ENCODE measurements around the gene CADM4. TPM values are rescaled to one million over a fixed set of nuclear protein-coding genes. Genes with fewer than 3 reads are reported as not detected.
A peak's percentile ranks its signal among the peaks of the same experiment; 100 is the strongest.

Gene CADM4
- total and polyA plus RNA-seq, 10 of the 15 experiments (the other 5 are each of a cell fraction or from before 2014, with no cell fraction given): 0.04 to 0.12 (median 0.08) TPM; not detected in 5

- DNase-seq (ENCODE audit: low read depth, low spot score): no peak
- TF ChIP-seq BRCA1 (IDR thresholded peaks at IDR 0.05; ENCODE audit: low read depth, low read length) (no peak), EP300 (IDR thresholded peaks at IDR 0.05; ENCODE audit: borderline replicate concordance in 1 of 2, control insufficient read depth in 1 of 2, low read depth in 2 of 2, low read length in 2 of 2) (no peak), POLR2A (IDR thresholded peaks at IDR 0.05; ENCODE audit: low read depth, low read length) (peak; percentile 18; the same call in 1 of the 2 replicates)
- ATAC-seq: no peak
- ChIA-PET CTCF (interaction anchor here (0.5 to 0.9 kb wide), 2 partner anchors 51 to 161 kb away, joined by 3 to 4 read pairs; no protein-coding TSS in a partner anchor), RAD21 (ENCODE audit: unreplicated experiment) (interaction anchor here (1.0 kb wide), 1 partner anchor 87 kb away, joined by 5 read pairs; no protein-coding TSS in a partner anchor), POLR2A (no interaction called here), SMC1A (ENCODE audit: uncharacterized antibody, unreplicated experiment) (interaction anchor here (1.3 kb wide), 1 partner anchor 9 kb away, joined by 3 read pairs; no protein-coding TSS in a partner anchor)
- peaks cover 1 to 7% of the 10 kb centered on the region in 2 experiments; a peak in 3 of 4 replicates for H3K36me3 ChIP-seq (ENCODE audit: control insufficient read depth in 2 of 2, insufficient read depth in 2 of 2, low read length in 1 of 2)
- H3K9ac ChIP-seq (ENCODE audit: control insufficient read depth, insufficient read depth, low read length): no peak overlapping the region
- H4K20me1 ChIP-seq (ENCODE audit: control insufficient read depth, insufficient read depth): no peaks in the 10 kb centered on the region
- no peaks in the 10 kb centered on the region for H3K4me1 ChIP-seq (ENCODE audit: control insufficient read depth, insufficient read depth, low read length)
- in situ Hi-C loops (cut with MboI): no loop called here
- no peak overlapping the region for H2AFZ ChIP-seq (ENCODE audit: control insufficient read depth, low read depth, low read length)
- H3K4me3 ChIP-seq: no peak overlapping the region
- no peaks in the 10 kb centered on the region for H3K79me2 ChIP-seq (ENCODE audit: control insufficient read depth, insufficient read depth, low read length)
- no peak overlapping the region for H3K27ac ChIP-seq (ENCODE audit: control insufficient read depth, insufficient read depth)
- WGBS (ENCODE audit: insufficient coverage, insufficient replicate concordance, low lambda C conversion rate, missing lambda C conversion rate): 89% methylated on average over 7 of the region's 7 CpGs
- H3K27me3 ChIP-seq (replicated peaks in 1 of 2; ENCODE audit: control insufficient read depth in 2 of 2, insufficient read depth in 2 of 2, low read length in 1 of 2): no peaks in the 10 kb centered on the region
- no peaks in the 10 kb centered on the region for H3K9me3 ChIP-seq (replicated peaks; ENCODE audit: control insufficient read depth, insufficient read depth, low read length)
- no peak for FAIRE-seq
- no peak overlapping the region for H3K4me2 ChIP-seq (ENCODE audit: control insufficient read depth, insufficient read depth)
- no TSS peak for BruUV-seq (replicated peaks)
- intact Hi-C loops (cut with micrococcal nuclease; ENCODE audit: unreplicated experiment): no loop called here
Measured at GRCh38 chr19:43606569-43607229, 33.0 kb downstream of the CADM4 start.

- H3K9ac ChIP-seq (ENCODE audit: control insufficient read depth, insufficient read depth, low read length): no peak overlapping the region
- H3K4me2 ChIP-seq (ENCODE audit: control insufficient read depth, insufficient read depth): no peak overlapping the region
Measured at GRCh38 chr19:43605875-43606568, 33.6 kb downstream of the CADM4 start.

More at GRCh38 chr19:43605875-43606568, 33.6 kb downstream of the CADM4 start:
- Histone ChIP-seq H3K9me3 (replicated peaks; ENCODE audit: control insufficient read depth, insufficient read depth, low read length) (no peaks in the 10 kb centered on the region), H3K27ac (ENCODE audit: control insufficient read depth, insufficient read depth) (no peak overlapping the region), H2AFZ (ENCODE audit: control insufficient read depth, low read depth, low read length) (no peak overlapping the region), H4K20me1 (ENCODE audit: control insufficient read depth, insufficient read depth) (no peaks in the 10 kb centered on the region), H3K4me3 (no peak overlapping the region), H3K4me1 (ENCODE audit: control insufficient read depth, insufficient read depth, low read length) (no peaks in the 10 kb centered on the region), H3K79me2 (ENCODE audit: control insufficient read depth, insufficient read depth, low read length) (no peaks in the 10 kb centered on the region), H3K27me3 (replicated peaks in 1 of 2; ENCODE audit: control insufficient read depth in 2 of 2, insufficient read depth in 2 of 2, low read length in 1 of 2) (no peaks in the 10 kb centered on the region), H3K36me3 (ENCODE audit: control insufficient read depth in 2 of 2, insufficient read depth in 2 of 2, low read length in 1 of 2) (peaks cover 6 to 8% of the 10 kb centered on the region in 2 experiments; a peak in 3 of 4 replicates)
- TF ChIP-seq E2F4 (IDR thresholded peaks at IDR 0.05; ENCODE audit: low read depth, low read length) (no peak), PKNOX1 (IDR thresholded peaks at IDR 0.05) (no peak), SIN3A (IDR thresholded peaks at IDR 0.05; ENCODE audit: low read depth, low read length) (no peak), NRF1 (conservative IDR thresholded peaks at IDR 0.05; ENCODE audit: low read depth, low read length) (no peak), SUPT20H (IDR thresholded peaks at IDR 0.05; ENCODE audit: borderline replicate concordance, control insufficient read depth, low read depth, low read length) (no peak)
- no TSS peak for BruUV-seq (replicated peaks)
- in situ Hi-C loops (cut with MboI): no loop called here
- ChIA-PET SMC1A (ENCODE audit: uncharacterized antibody, unreplicated experiment) (interaction anchor here (0.9 to 1.3 kb wide), 2 partner anchors 8 to 11 kb away, joined by 3 read pairs; no protein-coding TSS in a partner anchor), CTCF (interaction anchor here (0.6 kb wide), 1 partner anchor 9 kb away, joined by 3 read pairs; no protein-coding TSS in a partner anchor), POLR2A (no interaction called here), RAD21 (ENCODE audit: unreplicated experiment) (interaction anchor here (1.0 to 1.3 kb wide), 2 partner anchors 51 to 86 kb away, joined by 3 to 5 read pairs; no protein-coding TSS in a partner anchor)
- 84% methylated on average over 7 of the region's 7 CpGs for WGBS (ENCODE audit: insufficient coverage, insufficient replicate concordance, low lambda C conversion rate, missing lambda C conversion rate)
- intact Hi-C loops (cut with micrococcal nuclease; ENCODE audit: unreplicated experiment): no loop called here
- DNase-seq (ENCODE audit: low read depth, low spot score) (no peak), FAIRE-seq (no peak), ATAC-seq (no peak)
